GM23248 (cell line): ENCODE data around the gene ITPRIP.

ENCODE experiments used
- EZH2 ChIP-seq: fragments of 200-600 bp; sonication (generic); IDR thresholded peaks from 2 replicates; pipeline ENCODE4 v1.6.1; 2018; ENCODE audit warnings: antibody characterized with exemption, mild to moderate bottlenecking; ENCODE audit not compliant: insufficient read depth, poor library complexity, severe bottlenecking
- EZH2phosphoT487 ChIP-seq: fragments of 200-600 bp; sonication (generic); IDR thresholded peaks from 2 replicates; pipeline ENCODE4 v1.6.1; 2018; ENCODE audit warnings: antibody characterized with exemption, moderate library complexity, mild to moderate bottlenecking, low read depth; ENCODE audit not compliant: insufficient read depth

DNA sequence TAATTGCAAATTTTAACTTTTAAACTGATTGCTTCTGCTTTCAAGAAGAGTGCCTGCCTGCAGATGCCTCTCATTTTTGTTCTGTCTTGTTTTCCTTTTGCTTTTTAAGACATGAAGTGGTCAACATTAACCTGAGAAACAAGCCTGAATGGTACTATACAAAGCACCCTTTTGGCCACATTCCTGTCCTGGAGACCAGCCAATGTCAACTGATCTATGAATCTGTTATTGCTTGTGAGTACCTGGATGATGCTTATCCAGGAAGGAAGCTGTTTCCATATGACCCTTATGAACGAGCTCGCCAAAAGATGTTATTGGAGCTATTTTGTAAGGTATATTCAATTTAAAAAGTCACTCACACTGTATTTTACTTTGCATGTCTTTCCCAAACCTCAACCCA is 60.5 kb downstream of the ITPRIP start:
- no peak for TF ChIP-seq EZH2
- no peak for TF ChIP-seq EZH2phosphoT487
